Superior temporal gyrus (tissue), 1 donor: Measurements from ENCODE around the gene RNF40.
"Not testable (repeated sequence)": the region's sequence is repeated elsewhere in the genome, so short reads cannot be mapped to it uniquely, and the experiment has no call there.

ENCODE experiments used
- DNase-seq: peaks from one replicate; pipeline ENCODE4 v3.0.0-alpha.2; 2016; ENCODE audit errors: extremely low spot score

RNF40 gene

GRCh38 chr16:30820952-30821421 lies 58.9 kb downstream of the RNF40 start:
- DNase-seq = no peak

DNA sequence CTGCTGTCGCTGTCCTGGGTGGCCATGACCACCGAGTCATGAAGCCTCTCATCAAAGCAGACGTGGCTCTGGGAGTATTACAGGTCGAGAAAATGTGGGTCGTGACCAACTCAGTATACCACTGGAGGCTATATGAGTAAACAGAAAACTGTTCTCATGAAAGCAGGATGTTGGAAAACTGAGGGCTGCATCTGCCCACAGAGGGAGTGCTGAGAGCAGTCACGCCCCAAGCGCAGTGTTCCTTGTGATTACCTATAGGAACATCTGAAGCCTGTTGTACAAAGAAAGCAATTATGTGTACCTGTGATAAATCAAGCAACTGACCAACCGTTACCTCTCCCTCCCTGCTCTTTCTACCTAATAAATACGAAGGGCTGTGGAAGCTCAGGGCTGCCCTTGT lies 59.3 kb downstream of the RNF40 start:
- not testable (repeated sequence) for DNase-seq

DNA sequence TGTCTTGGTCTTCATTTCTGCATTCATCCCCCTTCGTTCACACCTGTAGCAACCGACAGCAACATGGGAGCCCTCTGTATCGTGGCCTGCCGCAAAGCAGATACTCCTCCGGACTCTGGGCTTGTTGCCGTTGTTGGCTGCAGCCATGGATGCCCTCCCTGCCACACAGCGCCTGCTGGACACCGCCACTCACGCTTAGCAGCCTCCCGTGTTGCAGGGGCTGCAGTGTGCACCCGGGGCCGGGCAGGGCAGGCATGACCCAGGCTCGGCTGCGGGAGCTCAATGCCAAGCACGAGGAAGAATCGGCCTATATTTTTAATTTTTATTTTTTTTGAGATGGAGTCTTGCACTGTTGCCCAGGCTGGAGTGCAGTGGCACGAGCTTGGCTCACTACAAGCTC lies 59.8 kb downstream of the RNF40 start:
- no peak for DNase-seq
